GM19043 (cell line): Measurements from ENCODE around the gene MLLT10.

ENCODE experiments used
- ATAC-seq: cut with Tn5 transposase; IDR thresholded peaks from one replicate; pipeline ENCODE4 v1.9.1; 2021; ENCODE audit warnings: low read depth; ENCODE audit not compliant: unreplicated experiment

Gene MLLT10

GRCh38 chr10:21516242-21517131 is 17.5 kb upstream of the MLLT10 start:
- ATAC-seq, result peak; percentile 60

DNA sequence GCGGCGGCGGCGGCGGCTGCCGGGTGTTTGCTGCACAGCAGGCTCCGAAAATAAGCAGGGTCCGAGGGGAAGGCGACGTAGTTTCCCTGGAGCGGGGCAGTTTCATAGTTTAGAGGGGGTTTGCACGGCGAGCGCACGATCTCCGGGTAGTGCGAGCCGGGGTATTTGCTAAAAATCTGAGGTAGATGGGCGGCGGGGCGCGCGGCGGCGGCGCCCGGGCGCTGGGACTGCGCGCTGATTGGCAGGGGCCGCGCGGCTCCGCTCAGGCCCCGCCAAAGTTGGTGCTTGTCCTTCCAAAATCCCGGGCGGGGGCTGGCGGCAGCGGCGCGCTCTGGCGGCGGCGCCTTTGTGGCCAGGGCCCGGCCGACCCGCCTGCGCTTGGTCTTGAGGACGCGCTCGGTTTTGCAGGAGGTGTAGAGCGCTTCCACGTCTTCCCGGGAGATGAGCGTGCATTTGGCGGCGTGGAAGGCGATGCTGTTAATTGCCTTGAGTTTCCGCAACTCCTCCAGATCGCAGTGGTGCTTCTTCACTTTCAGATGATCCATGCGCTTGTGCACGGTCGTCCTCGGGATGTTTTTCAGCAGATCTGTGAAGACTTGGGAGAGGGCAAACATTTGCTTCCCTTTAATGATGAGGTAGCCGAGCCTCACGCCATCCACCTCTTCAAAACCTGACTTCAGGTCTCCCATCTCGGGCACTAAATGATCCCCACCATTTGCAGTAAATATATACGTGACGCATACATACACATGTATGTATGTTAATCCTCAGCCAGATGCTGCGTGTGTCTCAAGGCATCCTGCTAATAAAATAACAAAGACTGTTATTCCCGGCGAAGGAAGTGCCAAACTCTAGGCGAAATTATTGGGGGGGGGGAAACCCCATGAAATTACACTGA is 16.6 kb upstream of the MLLT10 start:
- peak; percentile 51 for ATAC-seq

DNA sequence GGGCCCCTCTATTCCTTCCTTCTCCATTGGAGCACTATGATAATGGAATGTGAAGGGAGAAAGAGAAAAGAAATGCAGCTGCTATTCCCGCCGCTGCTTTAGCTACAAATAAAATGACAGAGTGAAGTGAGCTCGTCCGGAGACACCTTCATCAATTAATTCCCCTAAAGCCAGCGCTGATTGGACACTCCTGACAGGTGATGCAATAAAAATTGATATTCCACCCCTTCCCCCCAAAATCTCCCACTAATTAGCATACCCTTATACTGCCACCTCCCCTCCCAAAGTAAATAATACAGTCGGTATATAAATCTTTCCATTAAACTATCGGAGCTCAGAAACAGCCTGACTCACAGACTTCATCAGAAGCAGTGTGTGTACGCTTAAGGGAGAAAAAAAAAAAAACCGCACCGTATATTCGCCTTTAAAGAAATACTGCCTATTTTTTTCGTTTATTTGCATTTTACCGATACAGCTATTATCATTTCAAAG is 15.8 kb upstream of the MLLT10 start:
- ATAC-seq, result no peak

DNA sequence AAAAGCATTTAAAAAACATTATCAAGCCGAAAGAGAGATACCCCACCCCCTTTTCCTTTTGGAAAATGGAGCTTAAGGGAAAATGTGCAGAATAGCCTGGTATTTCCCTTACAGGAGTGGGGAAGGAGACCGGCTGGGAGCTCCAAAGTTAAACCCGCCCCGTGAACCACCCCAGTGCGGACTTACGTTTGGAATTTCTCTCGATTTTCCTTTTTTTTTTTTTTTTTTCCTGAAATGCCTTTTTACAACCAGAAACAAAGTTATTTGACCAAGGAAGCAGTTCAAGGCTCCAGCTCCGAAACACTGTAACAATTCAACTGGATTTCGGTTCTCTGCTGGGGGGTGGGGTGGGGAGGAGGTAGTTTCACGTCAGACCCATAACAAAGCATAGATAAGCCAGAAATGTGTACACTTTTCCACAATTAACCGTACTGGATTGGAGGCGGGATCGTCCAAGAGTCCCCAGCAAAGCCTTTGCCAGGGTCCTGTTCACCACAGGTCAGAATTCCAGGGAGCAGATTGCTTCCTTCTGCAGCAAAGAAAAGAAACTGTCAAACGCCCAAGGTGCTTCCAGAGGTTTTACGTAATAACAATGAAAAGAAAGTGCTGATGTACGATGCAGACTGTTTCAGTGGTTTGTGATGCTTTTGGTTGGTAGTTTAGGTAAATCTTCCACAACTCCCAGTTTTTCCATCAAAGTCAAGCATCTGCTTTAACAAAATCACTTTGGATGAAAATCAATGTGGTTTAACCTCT is 15.2 kb upstream of the MLLT10 start:
- ATAC-seq, result no peak

DNA sequence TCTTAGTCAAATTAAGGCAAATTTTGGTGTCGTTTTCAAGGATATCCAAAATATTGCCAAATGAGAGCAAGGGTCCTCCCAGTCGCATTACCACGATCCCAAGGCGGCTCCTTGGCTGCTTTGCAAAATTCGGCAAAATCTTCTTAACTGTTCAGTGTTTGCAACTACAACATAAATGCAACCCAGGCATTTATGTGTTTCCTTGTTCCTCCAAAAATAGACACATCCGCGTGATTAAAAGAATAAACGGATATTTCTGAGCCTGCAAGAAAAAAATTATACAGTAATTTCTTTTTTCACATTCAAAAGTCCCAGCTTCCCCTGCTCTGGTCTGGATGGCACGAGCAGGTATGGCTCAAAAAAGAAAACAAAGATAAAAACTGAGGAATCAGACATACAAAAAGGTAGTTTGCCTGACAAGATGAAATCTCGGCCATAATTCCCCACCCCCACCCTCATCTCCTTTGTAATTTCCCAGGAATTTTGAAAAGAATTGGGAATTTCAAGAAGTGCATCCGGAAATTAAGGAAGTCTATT is 14.6 kb upstream of the MLLT10 start:
- no peak for ATAC-seq

DNA sequence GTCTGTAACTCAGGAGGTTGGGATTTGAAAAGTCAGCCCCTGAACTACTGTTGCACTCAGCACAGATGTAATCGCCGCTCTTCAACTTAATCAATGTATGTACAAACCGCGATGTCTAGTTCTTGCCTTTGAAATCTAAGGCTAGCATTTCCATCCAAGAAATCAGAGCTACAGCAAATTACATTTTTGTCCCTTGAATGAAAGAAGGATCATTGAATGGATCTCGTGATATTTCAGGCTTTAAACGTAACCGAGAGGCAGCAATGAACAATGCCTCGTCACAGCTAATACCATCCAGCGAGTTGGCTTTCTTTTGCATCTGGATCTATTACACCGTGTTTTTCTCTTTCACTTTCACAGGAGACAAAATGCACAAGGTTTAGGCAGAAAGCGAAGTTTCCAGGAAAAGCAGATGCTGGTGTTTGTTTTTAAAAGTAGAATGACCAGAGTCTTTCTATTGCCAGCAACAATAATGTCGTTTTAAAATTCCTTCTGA is 14.0 kb upstream of the MLLT10 start:
- no peak for ATAC-seq

DNA sequence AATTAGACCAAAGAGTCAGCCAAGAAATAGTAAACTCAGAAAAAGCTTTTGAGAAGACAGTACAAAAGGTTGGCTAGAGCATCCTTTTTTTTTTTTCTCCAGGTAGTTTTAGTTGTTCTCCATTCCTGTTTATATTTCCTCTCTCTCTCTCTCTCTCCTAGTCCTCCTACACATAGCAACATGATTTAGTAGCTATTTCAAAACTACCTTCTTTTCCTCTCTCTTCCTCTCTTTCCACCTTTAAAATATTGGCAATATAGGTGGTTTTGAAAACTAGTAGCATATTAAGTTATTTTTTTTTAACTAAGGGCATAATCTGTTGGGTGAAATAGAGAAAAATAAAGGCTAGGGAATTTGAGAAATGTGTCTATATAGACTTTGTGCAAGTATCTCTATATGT is 13.5 kb upstream of the MLLT10 start:
- no peak for ATAC-seq

DNA sequence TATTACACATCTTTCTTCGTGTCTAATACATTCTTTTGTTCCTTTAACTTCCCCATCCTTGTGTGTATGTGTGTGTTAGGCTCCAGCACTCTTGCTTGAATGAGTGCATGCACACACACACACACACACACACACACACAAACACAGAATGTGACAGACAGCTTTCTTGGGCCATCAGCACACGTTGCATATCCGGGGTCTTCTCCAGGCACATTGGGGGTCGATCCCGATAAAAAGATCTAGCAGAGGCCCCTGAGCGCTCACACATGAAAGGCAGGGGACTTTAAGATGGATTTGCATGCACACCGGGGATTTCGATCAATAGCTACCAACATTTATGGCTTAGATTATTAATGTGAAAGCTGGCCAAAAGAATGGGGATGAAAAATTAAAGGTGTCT is 13.1 kb upstream of the MLLT10 start:
- no peak for ATAC-seq

DNA sequence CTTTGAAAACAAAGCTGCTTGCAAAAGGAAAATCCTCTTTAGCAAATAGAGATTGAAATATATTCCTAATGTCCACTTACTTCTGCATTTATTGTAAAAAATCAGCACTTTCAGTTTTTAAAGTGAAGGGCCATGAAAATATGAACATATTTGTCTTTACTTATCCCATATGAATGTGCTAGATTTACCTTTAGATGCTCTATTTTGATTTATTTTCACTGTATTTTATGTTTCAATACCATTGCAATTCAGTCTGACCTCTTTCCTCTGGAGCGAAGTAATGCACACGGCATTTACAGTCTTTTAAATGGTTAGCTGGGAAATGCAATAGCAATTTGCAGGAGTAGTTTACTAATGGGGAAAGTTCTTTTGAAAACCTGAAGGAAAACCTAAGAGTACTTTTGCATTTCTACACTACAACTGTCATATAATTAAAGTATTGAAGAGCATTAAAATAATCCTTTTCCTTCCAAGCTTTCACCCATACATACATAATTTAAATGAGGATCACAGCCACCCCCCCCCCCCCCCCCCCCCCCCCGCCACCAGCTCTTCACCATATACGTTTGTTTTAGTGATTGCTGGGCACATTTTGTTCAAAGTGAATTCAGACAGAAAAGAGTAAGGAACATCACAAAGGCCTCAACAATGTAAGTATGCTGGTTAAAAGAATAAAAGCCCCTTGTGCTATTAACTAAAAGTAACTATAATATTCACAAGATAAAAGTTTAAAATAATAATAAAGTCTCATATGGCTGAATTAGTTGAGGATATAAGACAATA is 12.1 kb upstream of the MLLT10 start:
- ATAC-seq, result no peak

DNA sequence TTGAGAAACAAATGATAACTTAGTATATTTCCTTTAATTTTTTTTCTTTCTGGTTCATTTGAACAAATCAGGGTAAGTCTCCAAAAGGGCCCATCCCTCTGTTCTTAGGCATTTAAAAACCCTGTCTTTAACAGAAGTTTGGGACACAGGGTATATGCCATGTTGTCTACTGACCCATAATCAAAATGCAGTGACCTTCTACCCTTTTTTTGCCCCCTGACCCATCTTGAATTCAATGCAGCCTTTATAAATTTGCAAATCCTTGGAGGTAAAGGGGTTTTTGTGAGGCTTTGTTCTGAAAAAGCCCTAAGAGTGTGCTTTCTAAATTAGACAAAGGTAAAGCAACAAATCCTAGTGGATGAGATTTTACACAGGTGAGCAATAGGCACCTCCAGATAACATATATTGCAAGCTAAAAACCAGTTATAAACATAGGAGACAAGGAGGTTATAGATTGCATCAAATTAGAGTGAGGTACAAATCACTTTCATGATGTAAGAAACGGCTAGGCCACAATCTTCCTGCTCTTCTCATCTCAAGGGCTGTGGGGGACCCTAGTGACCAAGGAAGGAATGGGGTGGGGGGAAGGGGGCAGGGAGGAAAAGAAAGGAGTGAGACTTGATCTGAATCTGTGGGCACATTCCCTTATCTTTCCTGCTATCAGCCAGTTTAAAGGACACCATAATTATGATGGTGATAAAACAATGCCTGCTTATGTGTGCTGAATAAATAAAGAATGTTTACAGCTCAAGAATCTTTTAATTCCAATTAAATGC is 11.2 kb upstream of the MLLT10 start:
- ATAC-seq, result no peak

DNA sequence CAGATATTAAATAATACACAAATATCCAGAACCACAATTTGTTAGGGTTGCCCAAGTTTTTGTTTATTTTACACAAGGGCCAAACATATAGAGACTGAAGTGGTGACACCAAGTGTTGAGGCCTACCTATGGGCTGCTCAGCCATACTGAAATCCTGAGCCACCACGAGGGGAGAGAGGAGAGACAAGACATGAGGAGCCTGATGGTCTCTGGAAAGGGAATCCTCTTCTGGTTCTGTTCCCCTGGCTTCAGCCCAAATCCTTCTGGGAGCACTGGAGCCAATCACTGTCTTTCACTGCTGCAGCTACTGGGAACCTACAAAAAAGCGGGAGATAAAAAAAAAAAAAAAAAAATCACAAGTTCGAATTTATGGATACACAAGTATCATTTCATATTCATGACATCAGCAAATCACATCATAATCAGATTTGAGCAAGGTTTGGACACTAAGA is 10.4 kb upstream of the MLLT10 start:
- ATAC-seq, result no peak

GRCh38 chr10:21524131-21524525 is 9.9 kb upstream of the MLLT10 start:
- no peak for ATAC-seq

GRCh38 chr10:21524526-21525366 is 9.3 kb upstream of the MLLT10 start:
- ATAC-seq, result no peak

DNA sequence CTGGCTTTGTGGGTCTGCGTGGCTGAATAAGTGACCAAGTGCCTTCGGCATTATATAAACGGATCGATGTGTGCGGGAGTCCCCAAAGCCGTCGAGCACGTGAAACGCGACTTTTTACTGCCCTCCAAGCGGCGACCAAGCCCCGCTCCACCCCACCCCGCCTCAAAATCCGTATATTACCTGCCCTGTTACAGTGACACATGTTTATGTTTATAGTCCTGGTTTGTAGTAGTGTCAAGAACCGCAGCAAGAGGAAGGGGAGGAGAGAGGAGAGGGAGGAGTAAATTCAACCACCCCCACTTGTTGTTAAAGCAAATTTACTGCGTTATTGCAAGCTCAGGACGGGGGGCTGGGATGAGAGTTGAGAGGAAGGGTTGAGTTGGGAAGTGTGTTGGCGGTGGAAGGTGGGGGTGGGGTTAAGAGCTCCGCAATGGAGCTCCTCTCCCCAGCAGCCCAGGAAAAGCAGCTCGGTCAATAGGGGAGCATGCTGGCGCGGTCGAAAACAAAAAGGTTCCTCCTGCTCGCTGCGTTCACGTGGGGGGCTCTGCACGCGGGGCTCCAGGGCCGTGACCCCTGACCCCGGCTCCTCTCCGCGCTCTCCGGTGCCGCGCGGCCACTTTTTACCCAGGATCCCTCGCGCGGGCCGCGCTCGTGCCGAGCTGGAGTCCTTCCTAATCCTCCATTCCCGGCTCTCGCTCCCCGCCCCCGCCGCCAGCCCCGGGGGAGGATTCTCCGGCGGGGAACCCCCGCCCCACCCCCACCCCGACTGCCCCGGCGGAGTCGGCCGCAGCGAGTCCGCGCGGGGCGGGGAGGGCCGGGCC is 8.5 kb upstream of the MLLT10 start, which contains the start of gene SKIDA1:
Gene SKIDA1 (minus strand): TSS at position 316 of the 821 bp plus-strand sequence. CDS start 7,860 bp downstream, outside the sequence.
- peak; percentile 35 for ATAC-seq

DNA sequence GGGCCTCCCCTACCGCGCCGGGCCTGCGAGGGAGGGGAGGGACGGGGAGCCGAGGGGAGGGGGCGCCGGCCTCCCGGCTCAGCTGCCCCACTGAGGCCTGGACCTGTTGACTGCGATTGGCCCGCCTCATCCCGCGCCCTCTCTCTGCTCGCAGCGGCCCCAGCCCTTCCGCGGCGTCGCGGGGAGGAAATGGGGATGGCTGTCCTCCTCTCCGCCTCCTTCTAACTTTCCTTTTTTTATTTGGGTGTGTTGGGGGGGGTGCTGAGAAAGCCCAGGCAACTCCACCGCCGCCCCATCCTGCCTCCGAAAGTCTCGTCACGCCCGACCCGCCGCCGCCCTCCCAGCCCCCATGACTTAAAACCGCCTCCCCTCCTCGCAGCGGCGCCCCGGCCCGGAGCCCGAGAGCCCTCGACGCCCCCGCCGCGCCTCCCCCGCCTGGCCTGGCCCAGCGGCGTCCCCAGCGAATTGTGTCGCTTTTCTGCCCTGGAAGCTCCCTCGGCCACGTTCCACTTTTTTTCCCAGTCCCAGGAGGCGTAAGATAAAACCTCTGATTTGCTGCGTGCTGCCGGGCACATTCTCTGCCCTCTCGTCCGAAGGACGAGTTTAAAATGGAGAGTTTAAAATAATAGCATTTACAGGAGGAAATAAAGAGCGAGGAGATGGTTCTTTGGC is 7.7 kb upstream of the MLLT10 start:
- ATAC-seq, result peak; percentile 16
